IMR-90 (cell line): Measurements from ENCODE around the gene SNRPF. TPM values are rescaled to one million over a fixed set of nuclear protein-coding genes. Genes with fewer than 3 reads are reported as not detected.
A peak's percentile ranks its signal among the peaks of the same experiment; 100 is the strongest.

Source experiments
- ATAC-seq: fragments of 200-7000 bp; cut with Tn5 transposase; 2 replicates; pipeline ENCODE4 v1.9.1; 2020; ENCODE audit warnings: low read depth, mild to moderate bottlenecking, moderate library complexity
- BruUV-seq: library from RNA; stranded (reverse); fragments of 400-500 nt; replicated peaks from 2 replicates; lab custom pipeline; 2021; lab: Mats Ljungman, UMichigan
- CTCF ChIA-PET: fragments of 300-600 bp; formaldehyde crosslinking; extraction: SDS; loops from one replicate; lab custom pipeline; 2021; ENCODE audit warnings: antibody characterized with exemption; lab: Yijun Ruan, JAX
- POLR2A ChIA-PET: fragments of 300-600 bp; sonication (Branson Sonifier 250); formaldehyde crosslinking; loops from one replicate; lab custom pipeline; 2022; ENCODE audit warnings: antibody characterized with exemption; ENCODE audit not compliant: unreplicated experiment; lab: Charles Lee
- DNase-seq: peaks from one replicate; pipeline ENCODE4 v3.0.0; 2013
- H2AFZ ChIP-seq: replicated peaks from 2 replicates; pipeline ENCODE3; 2013; ENCODE audit warnings: low read length, mild to moderate bottlenecking; ENCODE audit not compliant: poor library complexity
- H2AK5ac ChIP-seq: 2 replicates; pipeline ENCODE4 v1.6.1; 2013; ENCODE audit warnings: low read depth, low read length, inconsistent platforms
- H2AK9ac ChIP-seq: replicated peaks from 2 replicates; pipeline ENCODE3; 2013; ENCODE audit warnings: mild to moderate bottlenecking, low read depth, low read length, moderate library complexity; ENCODE audit not compliant: poor library complexity
- H2BK120ac ChIP-seq: 2 replicates; pipeline ENCODE4 v1.6.1; 2013; ENCODE audit warnings: low read depth, low read length, inconsistent platforms
- H2BK15ac ChIP-seq: 3 replicates; pipeline ENCODE4 v1.6.1; 2013; ENCODE audit warnings: low read depth, low read length, inconsistent platforms
- H2BK20ac ChIP-seq: 2 replicates; pipeline ENCODE4 v1.6.1; 2013; ENCODE audit warnings: low read depth, mild to moderate bottlenecking, inconsistent platforms, low read length, moderate library complexity
- H2BK5ac ChIP-seq: 2 replicates; pipeline ENCODE4 v1.6.1; 2013; ENCODE audit warnings: mild to moderate bottlenecking, low read depth, low read length, inconsistent platforms; ENCODE audit not compliant: poor library complexity, severe bottlenecking
- H3K14ac ChIP-seq: replicated peaks from 2 replicates; pipeline ENCODE4 v1.6.1; 2013; ENCODE audit warnings: low read depth, low read length, inconsistent platforms
- H3K18ac ChIP-seq: 2 replicates; pipeline ENCODE4 v1.6.1; 2013; ENCODE audit warnings: low read depth, low read length, control low read depth
- H3K23ac ChIP-seq: 2 replicates; pipeline ENCODE4 v1.6.1; 2013; ENCODE audit warnings: low read depth, low read length, inconsistent platforms
- H3K27ac ChIP-seq: 2 replicates; pipeline ENCODE4 v1.5.1; 2013; ENCODE audit warnings: mild to moderate bottlenecking, control low read depth, low read length; ENCODE audit not compliant: insufficient read depth
- H3K27me3 ChIP-seq: 2 replicates; pipeline ENCODE4 v1.6.1; 2013; ENCODE audit warnings: low read length; ENCODE audit not compliant: control insufficient read depth, insufficient read depth
- H3K36me3 ChIP-seq: 2 replicates; pipeline ENCODE4 v1.6.1; 2013; ENCODE audit warnings: low read length, mixed read lengths; ENCODE audit not compliant: control insufficient read depth, insufficient read depth
- H3K4ac ChIP-seq: 2 replicates; pipeline ENCODE4 v1.6.1; 2013; ENCODE audit warnings: low read depth, low read length, inconsistent platforms
- H3K4me1 ChIP-seq: 2 replicates; pipeline ENCODE4 v1.6.1; 2013; ENCODE audit warnings: low read length, mixed read lengths; ENCODE audit not compliant: control insufficient read depth, insufficient read depth
- H3K4me2 ChIP-seq: 2 replicates; pipeline ENCODE4 v1.6.1; 2013; ENCODE audit warnings: low read depth, mild to moderate bottlenecking, control low read depth, low read length, moderate library complexity
- H3K4me3 ChIP-seq: 2 replicates; pipeline ENCODE4 v1.5.1; 2013; ENCODE audit warnings: low read depth, mild to moderate bottlenecking, control low read depth, low read length, moderate library complexity; ENCODE audit not compliant: insufficient read depth
- H3K56ac ChIP-seq: 2 replicates; pipeline ENCODE4 v1.6.1; 2013; ENCODE audit warnings: low read length, inconsistent platforms; ENCODE audit not compliant: insufficient read depth; ENCODE audit errors: extremely low read depth
- H3K79me1 ChIP-seq, 2 experiments: 2 replicates each; pipeline ENCODE4 v1.6.1; 2013; ENCODE audit warnings: low read length in 2 of 2, inconsistent platforms in 1 of 2, low read depth in 1 of 2
- H3K9ac ChIP-seq: 2 replicates; pipeline ENCODE4 v1.6.1; 2013; ENCODE audit warnings: low read depth, low read length, control low read depth
- H3K9me1 ChIP-seq: 2 replicates; pipeline ENCODE4 v1.6.1; 2013; ENCODE audit warnings: low read length, inconsistent platforms; ENCODE audit not compliant: insufficient read depth
- H3K9me3 ChIP-seq: 2 replicates; pipeline ENCODE4 v1.6.1; 2013; ENCODE audit warnings: low read length; ENCODE audit not compliant: control insufficient read depth, insufficient read depth
- H4K20me1 ChIP-seq: 2 replicates; pipeline ENCODE4 v1.6.1; 2013; ENCODE audit warnings: low read length, inconsistent platforms; ENCODE audit not compliant: insufficient read depth
- H4K5ac ChIP-seq: 2 replicates; pipeline ENCODE4 v1.6.1; 2013; ENCODE audit warnings: mild to moderate bottlenecking, low read depth, low read length, control low read depth
- H4K8ac ChIP-seq, 2 experiments: 2 replicates each; pipeline ENCODE4 v1.6.1; 2013; ENCODE audit warnings: low read depth in 2 of 2, low read length in 2 of 2, control low read depth in 1 of 2, inconsistent platforms in 1 of 2
- H4K91ac ChIP-seq: 2 replicates; pipeline ENCODE4 v1.6.1; 2013; ENCODE audit warnings: low read depth, low read length, inconsistent platforms; ENCODE audit not compliant: insufficient read depth
- CEBPB ChIP-seq: IDR thresholded peaks from 2 replicates; pipeline ENCODE4 v1.6.1; 2012; ENCODE audit warnings: low read depth, low read length, improper control_type of control experiment
- CHD1 ChIP-seq: IDR thresholded peaks from 2 replicates; pipeline ENCODE4 v1.6.1; 2012; ENCODE audit warnings: low read depth, low read length, improper control_type of control experiment
- CTCF ChIP-seq: conservative IDR thresholded peaks from 2 replicates; pipeline ENCODE4 v1.5.1; 2012; ENCODE audit warnings: mild to moderate bottlenecking, low read depth, low read length, improper control_type of control experiment
- ELK1 ChIP-seq: fragments of 150-350 bp; IDR thresholded peaks from 2 replicates; pipeline ENCODE4 v1.6.1; 2016; ENCODE audit warnings: low read depth, mild to moderate bottlenecking, low read length, moderate library complexity, borderline replicate concordance
- FOS ChIP-seq: fragments of 150-350 bp; IDR thresholded peaks from 2 replicates; pipeline ENCODE4 v1.6.1; 2016; ENCODE audit warnings: low read depth, low read length
- MAZ ChIP-seq: IDR thresholded peaks from 2 replicates; pipeline ENCODE4 v1.6.1; 2012; ENCODE audit warnings: low read depth, mild to moderate bottlenecking, low read length, improper control_type of control experiment, moderate library complexity, borderline replicate concordance
- MXI1 ChIP-seq: IDR thresholded peaks from 2 replicates; pipeline ENCODE4 v1.6.1; 2012; ENCODE audit warnings: low read depth, mild to moderate bottlenecking, low read length, moderate library complexity, borderline replicate concordance
- NFE2L2 ChIP-seq: fragments of 150-350 bp; IDR thresholded peaks from 2 replicates; pipeline ENCODE4 v1.6.1; 2016; ENCODE audit warnings: low read depth, mild to moderate bottlenecking, low read length
- POLR2A ChIP-seq: IDR thresholded peaks from 2 replicates; pipeline ENCODE4 v1.6.1; 2012; ENCODE audit warnings: mild to moderate bottlenecking, low read depth, low read length
- RCOR1 ChIP-seq: IDR thresholded peaks from 2 replicates; pipeline ENCODE4 v1.6.1; 2012; ENCODE audit warnings: mild to moderate bottlenecking, low read length, improper control_type of control experiment; ENCODE audit not compliant: insufficient replicate concordance
- RFX5 ChIP-seq: IDR thresholded peaks from 2 replicates; pipeline ENCODE4 v1.8.0; 2012; ENCODE audit warnings: low read depth, mild to moderate bottlenecking, low read length, moderate library complexity
- SMC3 ChIP-seq: fragments of 150-350 bp; IDR thresholded peaks from 2 replicates; pipeline ENCODE4 v1.6.1; 2016; ENCODE audit warnings: low read depth, mild to moderate bottlenecking, antibody characterized with exemption, low read length, moderate library complexity
- USF2 ChIP-seq: fragments of 150-350 bp; IDR thresholded peaks from 2 replicates; pipeline ENCODE4 v1.6.1; 2017; ENCODE audit warnings: mild to moderate bottlenecking, antibody characterized with exemption, low read length, low read depth
- WGBS, 2 experiments: methylation state at CpG; one replicate each; pipeline versions ENCODE4 v1.1.5 to v1.1.7; 2013; ENCODE audit warnings: missing lambda C conversion rate in 2 of 2; ENCODE audit not compliant: insufficient read length in 1 of 2; ENCODE audit errors: extremely low coverage in 2 of 2; 5-methylcytosine and 5-hydroxymethylcytosine counted together
- dilution Hi-C: fragments of 300-500 bp; cut with HindIII; formaldehyde crosslinking; loops from one replicate; pipeline ENCODE4 v1.14.3; 2018; ENCODE audit warnings: low sequenced_read_pairs; ENCODE audit not compliant: unreplicated experiment
- in situ Hi-C: fragments of 300-500 bp; cut with MboI; formaldehyde crosslinking; loops from 3 replicates; pipeline ENCODE4 v1.14.3; 2019; ENCODE audit warnings: low sequenced_read_pairs, inconsistent platforms, mixed read lengths
- intact Hi-C: fragments of 100-400 bp; cut with micrococcal nuclease; formaldehyde crosslinking; loops from 2 replicates; pipeline ENCODE4 v1.10.0; 2022
- polyA plus RNA-seq, 3 experiments: library from polyadenylated mRNA; depleted of rRNA; stranded (reverse); fragments of >200 nt; gene quantifications; 2 replicates each; pipeline ENCODE4 v1.2.3, GENCODE V29; 2012; ENCODE audit warnings: low replicate concordance in 1 of 3
- total RNA-seq: library from RNA; depleted of rRNA; stranded (reverse); fragments of >200 nt; gene quantifications from 2 replicates; pipeline ENCODE4 v1.2.3, GENCODE V29; 2012

The SNRPF gene
- total and polyA plus RNA-seq, 2 of the 4 experiments (the other 2 are of a cell fraction): 5.0 to 27.9 TPM

- peaks cover 3% of the 10 kb centered on the region; the same call in 1 of the 2 replicates for H3K27me3 ChIP-seq
- 31 to 38% methylated on average over 1 to 4 of the region's 10 CpGs for WGBS, 2 experiments
- peak overlapping the region; percentile 54; the same call in 1 of the 2 replicates for H3K18ac ChIP-seq
- H2AK5ac ChIP-seq: peak overlapping the region; percentile 51
- CTCF ChIA-PET: interaction anchor here (0.8 kb wide), 1 partner anchor 11 kb away, joined by 5 read pairs; no protein-coding TSS in a partner anchor
- DNase-seq: no peak
- no TSS peak for BruUV-seq
- H3K23ac ChIP-seq: no peak overlapping the region
- no peak overlapping the region for H4K91ac ChIP-seq
- dilution Hi-C loops (no loop called here), in situ Hi-C loops (no loop called here), intact Hi-C loops (loop anchor here (10.0 kb wide), 1 partner anchor 1283 kb away; no protein-coding TSS in a partner anchor)
- H4K8ac ChIP-seq: peak overlapping the region in 1 of 2 experiments; percentile 29; a peak in 1 of 4 replicates
- ATAC-seq: peak; percentile 41
- peak overlapping the region; percentile 44 for H2BK120ac ChIP-seq
- no peak overlapping the region for H2BK5ac ChIP-seq
- H4K5ac ChIP-seq: peak overlapping the region; percentile 64; the same call in 1 of the 2 replicates
- no peaks in the 10 kb centered on the region for H4K20me1 ChIP-seq
- H3K14ac ChIP-seq: peak overlapping the region; percentile 34; the same call in 1 of the 2 replicates
- H2BK15ac ChIP-seq: peak overlapping the region; percentile 83; the same call in 2 of the 3 replicates
- H3K4me3 ChIP-seq: no peak overlapping the region; the same call in 1 of the 2 replicates
- no peaks in the 10 kb centered on the region for H3K36me3 ChIP-seq
- no peaks in the 10 kb centered on the region for H3K79me1 ChIP-seq
- peaks cover 8% of the 10 kb centered on the region; the same call in 1 of the 2 replicates for H3K4me1 ChIP-seq
- peak overlapping the region; percentile 70 for H2AFZ ChIP-seq
- peaks cover 5% of the 10 kb centered on the region for H3K9me1 ChIP-seq
- H3K27ac ChIP-seq: peak overlapping the region; percentile 45; the same call in 1 of the 2 replicates
- POLR2A ChIA-PET: no interaction called here
- peak overlapping the region; percentile 48 for H3K4ac ChIP-seq
- H3K56ac ChIP-seq: no peak overlapping the region
- peak overlapping the region; percentile 51; the same call in 1 of the 2 replicates for H3K4me2 ChIP-seq
- peak overlapping the region; percentile 67 for H2BK20ac ChIP-seq
- no peak overlapping the region for H2AK9ac ChIP-seq
- H3K9me3 ChIP-seq: no peaks in the 10 kb centered on the region
- H3K9ac ChIP-seq: peak overlapping the region; percentile 19; the same call in 1 of the 2 replicates
- TF ChIP-seq POLR2A (no peak), MAZ (no peak), FOS (no peak), NFE2L2 (no peak), ELK1 (no peak), MXI1 (no peak), SMC3 (no peak), USF2 (no peak), CEBPB (no peak), RCOR1 (no peak), CTCF (no peak), RFX5 (no peak), CHD1 (no peak)
Observed at GRCh38 chr12:95837240-95838038, 21.3 kb upstream of the SNRPF start.
